T-helper 22 cell (primary cell): Measurements from ENCODE around the gene MRPL14.

Source experiments
- DNase-seq: peaks from one replicate; pipeline ENCODE4 v3.0.0-alpha.2; 2020; ENCODE audit warnings: low read depth

Gene MRPL14

DNA sequence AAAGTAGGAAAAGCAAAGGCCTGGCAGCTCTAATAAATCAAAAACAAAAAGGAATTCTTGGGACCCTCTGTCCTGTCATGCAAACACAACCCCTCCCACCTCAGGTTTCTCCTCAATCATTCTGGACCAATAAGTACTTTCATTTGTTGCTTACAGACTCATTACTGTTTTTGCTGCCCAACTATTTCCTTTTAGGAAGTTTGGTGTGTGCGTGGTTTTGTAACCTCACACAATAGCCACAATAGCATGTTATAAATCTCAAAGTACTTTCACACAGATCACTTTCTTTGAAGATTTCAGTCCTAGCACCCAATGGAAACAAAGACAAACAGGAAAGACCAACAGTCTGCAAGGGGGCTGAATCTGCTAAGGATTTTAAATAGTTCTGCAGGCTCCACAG, 4.5 kb downstream of the MRPL14 start:
- no peak for DNase-seq

- no peak for DNase-seq
These were observed 6.4 kb downstream of the MRPL14 start for GRCh38 chr6:44120692-44121443.

DNA sequence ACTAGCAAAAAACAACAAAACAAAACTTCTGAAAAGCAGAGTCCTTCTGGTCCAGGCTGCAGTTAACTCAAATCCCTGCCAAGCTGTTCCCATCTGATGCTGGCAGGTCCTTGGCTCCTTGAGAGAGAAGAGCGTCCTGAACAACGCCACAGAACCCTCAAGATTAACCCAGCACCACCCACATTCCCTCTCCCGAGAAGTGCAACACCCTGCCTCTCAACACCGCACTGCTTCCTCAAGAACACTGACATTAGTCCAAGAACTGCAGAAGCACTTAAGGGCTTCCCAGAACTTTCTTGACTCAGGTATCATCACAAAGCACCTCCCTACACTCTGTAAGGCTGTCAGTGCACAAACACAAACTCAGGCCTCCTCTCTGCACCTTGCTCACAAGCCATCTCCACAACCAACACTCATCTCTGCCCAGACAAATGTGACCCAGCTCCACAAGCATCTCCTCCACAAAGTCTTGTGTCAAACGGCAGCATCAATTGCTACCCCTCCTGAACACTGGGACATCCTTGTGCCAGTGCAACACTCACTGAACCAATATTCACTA, 7.5 kb downstream of the MRPL14 start:
- no peak for DNase-seq

DNA sequence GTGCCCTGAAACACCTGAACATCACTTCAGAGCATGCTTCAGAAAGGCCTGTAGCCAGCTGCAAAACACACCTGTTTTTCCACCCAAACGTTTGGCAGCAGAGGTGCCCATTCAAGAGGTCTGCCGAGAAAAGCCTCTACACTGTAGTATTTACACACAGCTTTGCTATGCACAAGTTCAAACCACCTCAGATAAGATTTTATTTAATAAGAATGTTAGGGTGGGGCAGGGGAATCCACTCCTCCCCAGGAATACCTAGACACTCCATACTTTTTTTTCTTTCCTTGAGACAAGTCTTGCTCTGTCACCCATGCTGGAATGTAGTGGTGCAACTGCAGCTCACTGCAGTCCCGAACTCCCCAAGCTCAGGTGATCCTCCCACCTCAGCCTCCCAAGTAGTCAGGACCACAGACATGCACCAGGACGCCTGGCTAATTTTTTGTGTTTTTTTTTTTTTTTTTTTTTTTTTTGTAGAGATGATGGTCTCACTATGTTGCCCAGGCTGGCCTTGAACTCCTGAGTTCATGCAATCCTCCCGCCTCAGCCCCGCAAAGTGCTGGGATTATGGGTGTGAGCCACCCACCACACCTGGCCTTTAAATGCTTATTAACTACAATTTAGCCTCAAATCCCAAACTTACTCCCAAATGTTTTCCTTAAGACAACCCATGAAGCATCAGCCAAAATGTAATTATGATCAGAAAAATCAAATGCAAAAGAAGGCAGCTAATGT, 9.7 kb downstream of the MRPL14 start:
- DNase-seq, result no peak

- DNase-seq, result no peak
These were observed 10.4 kb downstream of the MRPL14 start for GRCh38 chr6:44116641-44117382.

- DNase-seq, result no peak
These were observed 11.4 kb downstream of the MRPL14 start for GRCh38 chr6:44115866-44116265.

DNA sequence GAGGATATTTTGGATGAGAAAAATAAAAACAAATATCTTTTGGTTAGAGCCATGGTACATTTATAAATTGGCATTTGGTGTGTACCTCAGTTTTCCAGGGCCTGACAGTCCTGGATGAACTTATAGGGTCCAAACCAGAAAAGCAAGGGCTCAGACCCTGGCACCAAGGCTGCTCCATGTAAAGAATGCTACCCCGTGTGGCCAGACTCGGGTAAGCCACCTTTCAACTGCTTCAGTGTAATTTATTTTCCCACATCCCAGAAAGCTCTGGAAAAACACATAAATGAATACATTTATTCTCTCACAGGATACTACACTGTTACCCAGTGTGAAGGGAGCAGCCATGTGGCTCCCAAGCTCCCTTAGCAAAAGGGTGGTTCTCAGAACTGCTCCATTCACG, 13.8 kb downstream of the MRPL14 start:
- no peak for DNase-seq

- DNase-seq, result no peak
These were observed 15.5 kb downstream of the MRPL14 start for GRCh38 chr6:44111434-44112417.

DNA sequence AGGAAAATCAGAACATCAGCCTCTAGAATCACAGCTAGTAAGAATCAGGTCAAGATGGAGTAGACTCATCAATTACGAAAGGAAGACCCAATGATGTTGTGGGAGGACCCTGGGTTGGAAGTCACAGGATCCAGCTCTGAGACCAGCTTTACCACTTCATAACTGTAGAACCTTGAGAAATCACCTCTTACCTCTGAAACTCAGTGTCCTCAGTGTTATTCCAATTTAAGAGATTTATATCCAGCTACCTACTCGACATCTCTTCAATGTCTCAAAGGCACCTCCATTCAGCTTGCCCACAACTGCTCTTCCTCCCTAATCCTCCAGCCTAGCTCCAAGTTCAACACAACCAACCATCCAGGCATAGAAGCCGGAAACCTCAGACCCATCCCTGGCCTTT, 16.3 kb downstream of the MRPL14 start:
- no peak for DNase-seq

- no peak for DNase-seq
These were observed 17.1 kb downstream of the MRPL14 start for GRCh38 chr6:44110005-44110676.

- no peak for DNase-seq
These were observed 18.0 kb downstream of the MRPL14 start for GRCh38 chr6:44109212-44109611.

DNA sequence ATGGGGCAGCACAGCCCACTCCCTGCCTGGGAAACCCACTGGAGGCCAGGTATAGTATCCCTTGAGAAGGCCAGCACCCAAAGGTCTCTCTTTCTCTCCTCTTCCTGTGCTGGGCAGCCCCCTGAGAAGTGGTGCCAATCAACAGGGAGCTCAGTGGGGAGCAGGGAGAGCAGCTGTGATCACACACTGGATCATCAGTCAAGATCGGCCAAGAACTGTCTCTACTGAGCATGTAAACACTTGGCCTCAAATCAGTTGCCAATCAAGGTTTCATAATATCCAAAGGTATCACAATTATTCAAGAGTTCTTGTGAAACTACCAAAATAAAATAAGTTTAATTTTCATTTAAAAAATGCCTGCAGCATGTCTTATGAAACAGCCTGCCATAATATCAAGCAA, 18.8 kb downstream of the MRPL14 start:
- DNase-seq, result no peak

- no peak for DNase-seq
These were observed 20.2 kb downstream of the MRPL14 start for GRCh38 chr6:44107017-44107416.

DNA sequence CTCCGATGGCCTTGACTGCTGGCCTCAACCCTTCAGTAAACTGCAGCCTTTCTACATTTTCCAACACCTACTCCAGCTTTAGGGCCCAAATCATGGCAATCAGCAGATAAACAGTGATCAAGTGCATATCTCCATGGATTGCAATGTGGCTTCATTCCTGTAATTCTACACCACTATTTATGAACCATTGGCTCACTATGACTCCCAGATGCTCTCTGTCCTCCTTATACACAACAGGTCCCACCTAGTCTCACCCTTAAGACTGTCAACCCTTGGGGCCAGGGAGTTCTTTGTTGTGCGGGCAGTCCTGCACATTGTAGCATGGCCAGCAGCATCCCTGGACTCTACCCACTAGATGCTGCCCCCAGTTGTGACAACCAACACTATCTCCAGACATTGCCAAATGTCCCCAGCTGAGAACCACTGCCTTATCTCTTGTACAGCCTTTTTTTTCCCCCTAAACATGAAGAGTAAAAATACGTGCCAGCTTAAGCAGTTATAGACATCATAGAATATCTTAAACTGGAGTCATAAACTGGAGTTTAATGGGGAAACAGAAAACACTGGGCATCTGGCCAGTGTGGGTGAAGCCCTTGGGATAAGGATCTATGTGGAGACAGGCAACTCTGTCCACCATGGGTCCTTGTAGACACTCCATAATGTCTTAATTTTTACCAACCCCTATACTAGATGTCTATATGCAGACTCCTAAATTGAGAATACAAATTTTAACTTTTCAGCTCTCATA, 21.1 kb downstream of the MRPL14 start:
- no peak for DNase-seq

- DNase-seq, result no peak
These were observed 22.1 kb downstream of the MRPL14 start for GRCh38 chr6:44105146-44105545.

GRCh38 chr6:44104481-44105021, 22.7 kb downstream of the MRPL14 start:
- no peak for DNase-seq

DNA sequence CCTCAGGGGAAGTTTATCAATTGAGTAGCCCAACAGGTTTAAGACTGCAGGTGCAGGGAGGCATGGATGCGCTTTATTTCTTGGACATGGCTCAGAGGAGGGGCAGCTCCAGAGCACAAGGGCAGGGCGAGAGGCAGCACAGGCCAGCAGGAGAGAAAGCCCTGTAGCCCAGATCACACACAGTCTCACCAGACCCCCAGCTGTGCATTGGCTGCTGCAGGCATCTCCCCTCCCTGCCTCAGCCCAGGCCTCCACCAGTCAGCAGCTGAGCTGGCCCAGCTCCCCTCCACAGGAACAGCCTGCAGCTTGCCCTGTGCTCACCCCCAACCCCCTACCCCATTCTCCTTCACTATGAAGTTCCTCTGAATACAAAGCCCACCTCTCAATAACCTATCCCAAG, 24.7 kb downstream of the MRPL14 start:
- DNase-seq, result no peak

GRCh38 chr6:44101832-44102231, 25.4 kb downstream of the MRPL14 start:
- DNase-seq, result no peak

- DNase-seq, result no peak
These were observed 27.1 kb downstream of the MRPL14 start for GRCh38 chr6:44100088-44100550.

GRCh38 chr6:44099192-44099591, 28.1 kb downstream of the MRPL14 start:
- DNase-seq, result no peak
